Measurements from ENCODE around the gene EPB41L3.

DNA sequence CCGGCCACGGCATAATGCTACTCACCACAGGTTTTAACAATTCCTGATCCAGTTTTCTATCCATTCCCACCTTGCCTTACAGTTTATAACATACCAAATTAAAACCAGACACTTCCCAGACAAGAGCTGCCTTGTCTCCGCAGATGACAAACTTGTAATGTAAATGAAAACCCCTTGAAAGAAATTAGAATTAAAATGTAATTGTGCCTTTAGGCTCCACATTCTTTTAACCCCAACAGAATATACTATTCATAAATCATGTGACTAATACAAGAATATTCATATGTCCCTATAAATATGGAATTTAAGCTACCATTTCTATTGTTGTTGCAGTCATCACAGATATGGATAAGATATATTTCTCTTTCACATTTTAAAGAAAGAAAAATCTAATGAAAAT is 178.4 kb downstream of the EPB41L3 start:
- TF ChIP-seq POLR2A (IDR thresholded peaks at IDR 0.05; ENCODE audit: borderline replicate concordance, extremely low read depth, insufficient read depth, insufficient read length): no peak
- no peak for TF ChIP-seq JUND (IDR thresholded peaks at IDR 0.05)

Measured in HCT116 (cell line).